ENCODE measurements around the gene MOSPD3.
"Not testable (repeated sequence)": the region's sequence is repeated elsewhere in the genome, so short reads cannot be mapped to it uniquely, and the experiment has no call there.

The MOSPD3 gene

DNA sequence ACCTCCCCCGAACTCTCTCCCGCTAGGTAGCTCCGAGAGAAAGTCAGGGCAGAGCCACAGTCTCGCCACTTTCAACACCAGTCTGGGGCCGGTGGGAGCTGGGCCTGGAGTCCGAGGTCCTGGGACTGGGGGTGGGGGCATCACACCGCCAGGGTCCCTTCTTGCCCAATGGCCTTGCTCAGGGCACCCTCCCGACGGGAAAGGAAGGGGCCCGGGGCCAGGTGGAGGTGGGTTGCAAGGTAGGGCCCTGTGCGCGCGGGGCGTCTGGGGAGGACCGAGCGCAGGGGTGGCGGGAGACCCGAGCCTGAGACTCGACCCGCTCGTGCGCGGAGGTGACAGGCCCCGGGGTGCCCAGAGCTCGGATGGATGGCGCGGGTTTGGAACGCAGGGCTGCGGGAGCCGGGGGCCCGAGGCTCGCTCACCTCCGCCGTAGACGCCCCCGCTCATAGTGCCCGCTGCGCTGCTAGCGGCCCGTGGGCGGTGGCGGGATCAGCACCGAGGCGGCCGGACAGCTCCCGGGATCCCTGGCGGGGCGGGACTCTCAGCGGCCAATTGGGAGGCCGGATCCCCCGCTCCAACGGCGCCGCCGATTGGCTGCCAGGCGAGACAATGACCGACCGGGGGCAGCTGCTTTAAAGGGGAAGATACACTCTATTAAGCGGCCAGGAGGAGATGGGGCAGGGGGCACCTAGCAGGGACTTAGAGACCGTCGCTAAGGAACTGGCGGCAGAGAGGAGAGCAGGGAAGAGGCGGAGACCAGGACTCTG, 43.8 kb downstream of the MOSPD3 start, which contains the start of gene ACTL6B:
Gene ACTL6B (minus strand): TSS at position 541 of the 767 bp plus-strand sequence. CDS start 94 bp downstream, at position 447.
- peak; percentile 89 for ATAC-seq
- TF ChIP-seq PATZ1 (CRISPR knock-in tag; IDR thresholded peaks at IDR 0.05; ENCODE audit: borderline replicate concordance) = no peak
- peak; percentile 79; the same call in 1 of the 2 replicates for TF ChIP-seq SNAI2 (CRISPR knock-in tag; IDR thresholded peaks at IDR 0.05)
- 0 out of 2 replicates have a peak, but pooled peaks have one; percentile 42 for TF ChIP-seq ZFP3 (CRISPR knock-in tag; IDR thresholded peaks at IDR 0.05)
- no peak for TF ChIP-seq ISL1 (CRISPR knock-in tag; IDR thresholded peaks at IDR 0.05)
- no peak for TF ChIP-seq ZNF8 (CRISPR knock-in tag; IDR thresholded peaks at IDR 0.05)
- TF ChIP-seq PPARA (CRISPR knock-in tag; IDR thresholded peaks at IDR 0.05; ENCODE audit: borderline replicate concordance) = no peak
- TF ChIP-seq, protein P1, sequence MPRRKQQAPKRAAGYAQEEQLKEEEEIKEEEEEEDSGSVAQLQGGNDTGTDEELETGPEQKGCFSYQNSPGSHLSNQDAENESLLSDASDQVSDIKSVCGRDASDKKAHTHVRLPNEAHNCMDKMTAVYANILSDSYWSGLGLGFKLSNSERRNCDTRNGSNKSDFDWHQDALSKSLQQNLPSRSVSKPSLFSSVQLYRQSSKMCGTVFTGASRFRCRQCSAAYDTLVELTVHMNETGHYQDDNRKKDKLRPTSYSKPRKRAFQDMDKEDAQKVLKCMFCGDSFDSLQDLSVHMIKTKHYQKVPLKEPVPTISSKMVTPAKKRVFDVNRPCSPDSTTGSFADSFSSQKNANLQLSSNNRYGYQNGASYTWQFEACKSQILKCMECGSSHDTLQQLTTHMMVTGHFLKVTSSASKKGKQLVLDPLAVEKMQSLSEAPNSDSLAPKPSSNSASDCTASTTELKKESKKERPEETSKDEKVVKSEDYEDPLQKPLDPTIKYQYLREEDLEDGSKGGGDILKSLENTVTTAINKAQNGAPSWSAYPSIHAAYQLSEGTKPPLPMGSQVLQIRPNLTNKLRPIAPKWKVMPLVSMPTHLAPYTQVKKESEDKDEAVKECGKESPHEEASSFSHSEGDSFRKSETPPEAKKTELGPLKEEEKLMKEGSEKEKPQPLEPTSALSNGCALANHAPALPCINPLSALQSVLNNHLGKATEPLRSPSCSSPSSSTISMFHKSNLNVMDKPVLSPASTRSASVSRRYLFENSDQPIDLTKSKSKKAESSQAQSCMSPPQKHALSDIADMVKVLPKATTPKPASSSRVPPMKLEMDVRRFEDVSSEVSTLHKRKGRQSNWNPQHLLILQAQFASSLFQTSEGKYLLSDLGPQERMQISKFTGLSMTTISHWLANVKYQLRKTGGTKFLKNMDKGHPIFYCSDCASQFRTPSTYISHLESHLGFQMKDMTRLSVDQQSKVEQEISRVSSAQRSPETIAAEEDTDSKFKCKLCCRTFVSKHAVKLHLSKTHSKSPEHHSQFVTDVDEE (CRISPR knock-in tag; IDR thresholded peaks at IDR 0.05) = peak; percentile 56; the same call in 1 of the 2 replicates

DNA sequence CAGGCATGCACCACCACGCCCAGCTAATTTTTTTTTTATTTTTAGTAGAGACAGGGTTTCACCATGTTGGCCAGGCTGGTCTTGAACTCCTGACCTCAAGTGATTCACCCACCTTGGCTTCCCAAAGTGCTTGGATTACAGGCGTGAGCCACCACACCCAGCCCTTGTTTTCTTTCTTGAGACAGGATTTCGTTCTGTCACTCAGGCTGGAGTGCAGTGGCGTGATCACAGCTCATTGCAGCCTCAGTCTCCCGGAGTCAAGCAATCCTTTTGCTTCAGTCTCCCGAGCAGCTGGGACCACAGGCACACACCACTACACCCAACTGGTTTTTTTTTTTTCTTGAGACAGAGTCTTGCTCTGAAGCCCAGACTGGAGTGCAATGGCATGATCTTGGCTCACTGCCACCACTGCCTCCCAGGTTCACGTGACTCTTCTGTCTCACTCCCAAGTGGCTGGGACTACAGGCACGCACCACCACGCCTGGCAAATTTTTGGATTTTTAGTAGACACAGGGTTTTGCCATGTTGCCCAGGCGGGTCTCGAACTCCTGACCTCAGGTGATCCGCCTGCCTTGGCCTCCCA, 49.9 kb downstream of the MOSPD3 start:
- ATAC-seq = not testable (repeated sequence)

All from SK-N-SH treated with all-trans-retinoic acid at 6 μM for 48 hours (cell line).